Activated CD8-positive, alpha-beta T cell treated with anti-CD3 and anti-CD28 coated beads for 36 hours (primary cell): ENCODE measurements around the gene MAGI2. TPM values are rescaled to one million over a fixed set of nuclear protein-coding genes. Genes with fewer than 3 reads are reported as not detected.

Experiments
- ATAC-seq: fragments of 200-7000 bp; cut with Tn5 transposase; one replicate; pipeline ENCODE4 v1.10.0; 2021; ENCODE audit warnings: mild to moderate bottlenecking, moderate library complexity
- CTCF ChIA-PET: fragments of 350-600 bp; sonication (Branson Sonifier 250); formaldehyde crosslinking; loops from one replicate; lab custom pipeline; 2021; ENCODE audit warnings: antibody characterized with exemption; lab: Charles Lee
- POLR2A ChIA-PET: fragments of 350-600 bp; sonication (Branson Sonifier 250); formaldehyde crosslinking; loops from one replicate; lab custom pipeline; 2021; ENCODE audit warnings: antibody characterized with exemption; lab: Charles Lee
- DNase-seq: peaks from one replicate; pipeline ENCODE4 v3.0.0-alpha.2; 2020
- H3K27ac Mint-ChIP-seq: one replicate; pipeline ENCODE4 v1.8.0; 2021; ENCODE audit warnings: mild to moderate bottlenecking, mixed read lengths
- H3K27me3 Mint-ChIP-seq: one replicate; pipeline ENCODE4 v1.8.0; 2021; ENCODE audit warnings: mixed read lengths
- H3K36me3 Mint-ChIP-seq: one replicate; pipeline ENCODE4 v1.8.0; 2021; ENCODE audit warnings: low read depth, mixed read lengths
- H3K4me1 Mint-ChIP-seq: one replicate; pipeline ENCODE4 v1.8.0; 2021; ENCODE audit warnings: low read depth, mixed read lengths
- H3K4me3 Mint-ChIP-seq: one replicate; pipeline ENCODE4 v1.8.0; 2021; ENCODE audit warnings: mild to moderate bottlenecking, moderate library complexity, mixed read lengths
- H3K9me3 Mint-ChIP-seq: one replicate; pipeline ENCODE4 v1.8.0; 2021; ENCODE audit warnings: mixed read lengths
- CTCF ChIP-seq: fragments of 200-600 bp; IDR thresholded peaks from one replicate; pipeline ENCODE4 v1.8.0; 2022; ENCODE audit warnings: antibody characterized with exemption, mild to moderate bottlenecking
- intact Hi-C: fragments of 100-400 bp; cut with micrococcal nuclease; formaldehyde crosslinking; loops from one replicate; pipeline ENCODE4 v1.10.0; 2022
- total RNA-seq, 2 experiments: library from RNA; stranded (reverse); gene quantifications; one replicate each; pipeline ENCODE4 v1.2.3, GENCODE V29; 2021

Gene MAGI2
- total RNA-seq, 2 experiments from 2014 or later = 0.04 to 0.09 TPM

DNA sequence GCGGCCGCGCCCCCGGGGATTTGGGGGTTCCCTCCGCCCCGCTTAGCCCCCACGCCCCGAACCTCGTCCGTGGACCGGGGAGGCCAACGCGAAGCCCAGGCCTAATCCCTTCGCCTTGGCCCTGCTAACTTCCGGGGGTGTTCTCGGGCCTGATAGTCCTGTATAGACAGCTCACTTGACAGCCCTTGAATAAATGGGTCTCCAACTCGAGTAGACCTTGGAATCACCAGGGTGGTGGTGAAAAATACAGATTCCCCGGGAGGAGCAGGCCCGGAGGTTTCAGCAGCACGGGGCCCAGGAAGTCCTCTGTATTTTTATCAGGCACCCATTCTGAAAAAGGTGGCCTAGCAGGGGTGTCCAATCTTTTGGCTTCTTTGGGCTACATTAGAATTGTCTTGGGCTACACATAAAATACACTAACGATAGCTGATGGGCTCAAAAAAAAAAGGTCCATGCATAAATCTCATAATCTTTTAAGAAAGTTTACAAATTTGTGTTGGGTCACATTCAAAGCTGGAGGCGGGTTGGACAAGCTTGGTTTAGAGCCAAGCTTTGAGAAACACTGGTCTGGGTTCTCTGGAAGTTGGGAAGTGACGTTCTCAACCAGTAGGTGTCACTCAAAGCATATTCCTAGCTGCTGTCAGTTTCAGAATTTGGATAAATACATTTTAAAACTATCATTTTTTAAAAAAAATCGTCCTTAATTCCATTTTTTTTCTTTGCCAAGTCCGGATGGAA, 1433.2 kb downstream of the MAGI2 start:
- intact Hi-C loops = no loop called here
- DNase-seq = peak; percentile 37
- H3K27me3 Mint-ChIP-seq = peaks cover 27% of the 10 kb centered on the region
- H3K4me1 Mint-ChIP-seq = peaks cover 5% of the 10 kb centered on the region
- ChIA-PET CTCF (interaction anchor here (0.7 to 6.6 kb wide), 12 partner anchors 9 to 368 kb away, joined by 3 to 93 read pairs (median 6); no protein-coding TSS in a partner anchor), POLR2A (interaction anchor here (1.0 kb wide), 1 partner anchor 410 kb away, joined by 4 read pairs; no protein-coding TSS in a partner anchor)
- ATAC-seq = peak; percentile 50
- H3K4me3 Mint-ChIP-seq = peak overlapping the region; percentile 63
- H3K9me3 Mint-ChIP-seq = no peaks in the 10 kb centered on the region
- H3K36me3 Mint-ChIP-seq = no peaks in the 10 kb centered on the region
- peak; percentile 74 for TF ChIP-seq CTCF
- no peak overlapping the region for H3K27ac Mint-ChIP-seq

- CTCF ChIA-PET = interaction anchor here (1.5 to 6.6 kb wide), 8 partner anchors 9 to 367 kb away, joined by 3 to 93 read pairs (median 9); no protein-coding TSS in a partner anchor
- POLR2A ChIA-PET = interaction anchor here (1.0 kb wide), 1 partner anchor 409 kb away, joined by 4 read pairs; no protein-coding TSS in a partner anchor
- ATAC-seq (peak; percentile 83), DNase-seq (peak; percentile 63)
- H3K9me3 Mint-ChIP-seq = no peaks in the 10 kb centered on the region
- peak overlapping the region; percentile 59 for H3K27ac Mint-ChIP-seq
- peak overlapping the region; percentile 79 for H3K4me3 Mint-ChIP-seq
- intact Hi-C loops = no loop called here
- peaks cover 27% of the 10 kb centered on the region for H3K27me3 Mint-ChIP-seq
- TF ChIP-seq CTCF = no peak
- H3K4me1 Mint-ChIP-seq = peaks cover 5% of the 10 kb centered on the region
- no peaks in the 10 kb centered on the region for H3K36me3 Mint-ChIP-seq
Measured at GRCh38 chr7:78019447-78020135, 1433.9 kb downstream of the MAGI2 start.

DNA sequence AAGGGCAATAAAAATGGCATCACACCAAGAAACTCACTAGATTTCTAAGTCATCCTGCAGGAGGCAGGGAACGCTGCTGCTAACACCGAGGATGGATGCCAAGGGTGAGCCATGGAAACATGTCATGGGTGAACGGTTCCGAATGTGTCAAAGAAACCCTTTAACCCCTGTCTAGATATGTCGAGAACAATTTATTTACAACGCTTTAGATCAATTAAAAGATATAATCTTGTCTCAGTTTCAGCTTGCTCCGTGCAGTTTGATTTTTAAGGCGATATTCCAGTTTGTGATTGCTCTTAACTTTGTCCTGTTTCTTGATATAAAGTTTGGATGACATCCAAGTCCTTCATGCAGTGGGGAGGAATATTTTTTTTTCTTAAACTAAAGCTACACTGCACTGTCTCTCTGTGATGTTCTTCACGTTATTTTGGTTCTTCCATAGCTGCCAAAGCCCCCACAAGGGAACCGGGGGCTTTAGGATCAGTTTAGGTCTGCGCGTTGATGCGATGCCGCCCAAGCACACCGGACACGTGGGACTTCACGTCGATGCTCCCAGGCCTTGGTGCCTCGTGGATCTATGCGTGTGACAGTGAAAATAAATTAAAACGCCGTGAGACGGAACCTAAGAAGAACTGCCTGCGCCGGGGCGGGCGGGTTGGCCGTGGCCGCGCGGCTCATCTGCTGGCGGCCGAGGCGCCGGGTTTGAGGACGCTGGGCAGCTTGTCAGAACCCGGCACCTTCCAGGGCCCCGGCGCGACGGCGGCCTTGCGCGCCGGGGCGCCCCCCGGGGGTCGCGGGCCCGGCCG, 1434.6 kb downstream of the MAGI2 start:
- H3K27ac Mint-ChIP-seq = peak overlapping the region; percentile 70
- POLR2A ChIA-PET = interaction anchor here (1.0 kb wide), 1 partner anchor 408 kb away, joined by 4 read pairs; no protein-coding TSS in a partner anchor
- ATAC-seq = no peak
- DNase-seq = peak; percentile 6
- TF ChIP-seq CTCF = no peak
- intact Hi-C loops = no loop called here
- H3K4me1 Mint-ChIP-seq = peaks cover 5% of the 10 kb centered on the region
- H3K27me3 Mint-ChIP-seq = peaks cover 27% of the 10 kb centered on the region
- H3K4me3 Mint-ChIP-seq = peak overlapping the region; percentile 71
- CTCF ChIA-PET = interaction anchor here (1.4 to 6.6 kb wide), 5 partner anchors 15 to 367 kb away, joined by 3 to 93 read pairs (median 7); no protein-coding TSS in a partner anchor
- H3K36me3 Mint-ChIP-seq = no peaks in the 10 kb centered on the region
- no peaks in the 10 kb centered on the region for H3K9me3 Mint-ChIP-seq

DNA sequence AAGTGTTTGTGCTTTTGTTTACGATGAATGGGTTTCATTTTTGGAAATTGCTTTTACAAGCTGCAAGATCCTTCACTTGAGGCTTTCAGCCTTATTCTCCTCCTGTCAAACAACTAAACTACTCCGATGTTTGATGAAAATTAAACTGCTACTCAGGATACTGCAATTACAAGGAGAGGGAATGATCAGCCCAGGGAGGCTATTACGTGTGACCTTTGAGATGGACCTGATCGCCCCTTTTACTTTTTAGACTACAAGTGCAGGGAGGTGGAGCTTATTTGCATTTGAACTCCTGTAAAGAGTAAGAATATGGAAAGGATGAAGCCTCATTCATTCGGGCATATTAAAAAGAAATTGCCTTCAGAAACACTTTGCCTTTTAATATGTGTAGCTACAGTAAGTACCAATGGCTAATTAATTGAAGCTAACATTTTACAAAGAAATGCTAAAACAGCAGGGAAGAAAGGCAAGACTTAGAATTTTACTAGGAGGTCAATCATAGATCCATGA, 1435.8 kb downstream of the MAGI2 start:
- peaks cover 5% of the 10 kb centered on the region for H3K4me1 Mint-ChIP-seq
- ATAC-seq = no peak
- no peak for TF ChIP-seq CTCF
- CTCF ChIA-PET = interaction anchor here (1.4 to 6.6 kb wide), 2 partner anchors 17 to 23 kb away, joined by 3 to 93 read pairs; no protein-coding TSS in a partner anchor
- H3K9me3 Mint-ChIP-seq = no peaks in the 10 kb centered on the region
- H3K27me3 Mint-ChIP-seq = peaks cover 28% of the 10 kb centered on the region
- POLR2A ChIA-PET = interaction anchor here (1.3 kb wide), 1 partner anchor 14 kb away, joined by 4 read pairs; no protein-coding TSS in a partner anchor
- DNase-seq = no peak
- intact Hi-C loops = no loop called here
- no peaks in the 10 kb centered on the region for H3K36me3 Mint-ChIP-seq
- no peak overlapping the region for H3K27ac Mint-ChIP-seq
- no peak overlapping the region for H3K4me3 Mint-ChIP-seq
